ENCODE data around the gene DCLK1. TPM values are rescaled to one million over a fixed set of nuclear protein-coding genes. Genes with fewer than 3 reads are reported as not detected.

Gene DCLK1
- total RNA-seq, 1 donor from 2014 or later, result not detected

DNA sequence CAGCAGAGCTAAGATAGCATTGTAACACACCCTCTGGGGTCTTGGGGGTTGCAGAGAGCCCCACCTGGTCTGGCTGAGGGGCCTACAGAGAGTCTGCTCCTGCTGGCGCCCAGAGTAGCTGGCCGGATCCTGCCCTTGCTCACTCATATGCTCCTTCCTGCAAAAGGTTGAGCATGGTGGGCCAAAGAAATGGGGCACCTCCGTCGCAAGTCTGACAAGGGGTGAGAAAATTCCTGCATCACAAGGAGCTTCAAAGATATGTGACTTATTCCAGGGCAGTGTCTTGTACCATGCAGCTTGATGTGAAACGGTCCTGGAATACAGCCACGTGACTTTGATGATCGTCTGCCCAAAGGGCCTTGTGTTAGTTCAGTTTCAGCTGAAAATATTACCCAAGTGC, 218.3 kb downstream of the DCLK1 start:
- Mint-ChIP-seq H3K27me3 (no peaks in the 10 kb centered on the region), H3K4me1 (no peaks in the 10 kb centered on the region), H3K9me3 (peaks cover 5% of the 10 kb centered on the region), H3K27ac (no peak overlapping the region), H3K4me3 (no peak overlapping the region), H3K36me3 (ENCODE audit: low read depth) (no peaks in the 10 kb centered on the region)
- DNase-seq, result no peak
- no peak for TF ChIP-seq CTCF (IDR thresholded peaks at IDR 0.05)
- no peak for ATAC-seq (ENCODE audit: low read depth)
- intact Hi-C loops (cut with micrococcal nuclease), result no loop called here
- CTCF ChIA-PET, result no interaction called here
- POLR2A ChIA-PET, result no interaction called here

DNA sequence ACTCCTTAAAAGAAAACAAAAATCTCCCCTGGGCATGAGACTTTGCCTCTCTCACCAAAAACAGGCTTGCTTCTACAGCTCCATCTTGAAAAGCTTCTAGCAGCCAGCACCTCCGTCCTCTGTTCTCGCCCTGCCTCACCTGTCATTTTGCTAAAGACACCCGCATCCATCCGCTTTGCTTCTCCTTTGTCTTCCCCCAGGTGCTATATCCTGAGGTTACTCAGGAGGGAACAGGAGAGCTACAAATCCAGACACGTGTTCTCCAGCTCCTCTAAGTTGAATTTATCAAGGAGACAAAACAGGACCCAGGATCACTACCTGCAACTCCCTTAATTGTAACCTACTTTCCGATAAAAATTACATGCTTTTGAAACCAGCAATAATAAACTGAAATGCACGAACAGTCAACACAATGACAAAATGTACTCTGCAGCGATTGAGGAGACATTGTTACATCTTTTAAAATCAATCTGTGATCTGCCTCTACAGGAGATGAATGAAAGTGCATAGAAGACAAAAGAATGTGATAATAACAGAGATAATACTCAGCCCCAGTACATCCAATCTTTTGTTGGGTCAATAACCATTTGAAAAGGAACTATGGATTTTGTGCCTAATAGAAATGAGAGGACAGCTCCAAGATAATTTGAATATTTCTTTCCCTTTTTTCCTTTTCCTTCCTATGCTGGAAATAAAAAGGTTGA, 221.2 kb downstream of the DCLK1 start:
- Mint-ChIP-seq H3K27me3 (no peaks in the 10 kb centered on the region), H3K9me3 (peaks cover 5% of the 10 kb centered on the region), H3K36me3 (ENCODE audit: low read depth) (no peaks in the 10 kb centered on the region), H3K4me1 (no peaks in the 10 kb centered on the region), H3K27ac (no peak overlapping the region), H3K4me3 (no peak overlapping the region)
- no peak for ATAC-seq (ENCODE audit: low read depth)
- no peak for DNase-seq
- no peak for TF ChIP-seq CTCF (IDR thresholded peaks at IDR 0.05)
- ChIA-PET CTCF (no interaction called here), POLR2A (no interaction called here)
- intact Hi-C loops (cut with micrococcal nuclease), result no loop called here

DNA sequence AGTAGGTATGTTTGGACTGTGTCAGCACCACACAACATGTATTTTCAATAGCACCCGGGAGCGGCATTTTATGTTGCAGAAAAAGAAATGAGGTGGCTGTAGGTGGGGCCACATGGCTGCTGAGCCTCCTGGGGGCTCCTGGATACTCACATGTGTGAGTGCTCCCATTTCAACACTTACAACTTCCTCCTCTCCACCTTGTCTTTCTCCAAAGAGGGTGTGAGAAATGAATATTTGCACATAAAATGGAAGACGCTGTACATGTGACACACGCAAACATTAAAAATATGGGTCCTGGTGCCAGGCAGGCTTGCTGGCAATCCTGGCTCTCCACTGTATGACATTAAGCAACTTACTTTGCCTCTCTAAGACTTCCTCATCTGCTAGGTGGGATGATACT, 222.1 kb downstream of the DCLK1 start:
- POLR2A ChIA-PET, result interaction anchor here (0.5 kb wide), 1 partner anchor 297 kb away, joined by 3 read pairs; no protein-coding TSS in a partner anchor
- peaks cover 5% of the 10 kb centered on the region for H3K9me3 Mint-ChIP-seq
- H3K27ac Mint-ChIP-seq, result no peak overlapping the region
- ATAC-seq (ENCODE audit: low read depth), result no peak
- no peak for DNase-seq
- intact Hi-C loops (cut with micrococcal nuclease), result no loop called here
- no peaks in the 10 kb centered on the region for H3K4me1 Mint-ChIP-seq
- H3K4me3 Mint-ChIP-seq, result no peak overlapping the region
- no peaks in the 10 kb centered on the region for H3K27me3 Mint-ChIP-seq
- no peak for TF ChIP-seq CTCF (IDR thresholded peaks at IDR 0.05)
- no peaks in the 10 kb centered on the region for H3K36me3 Mint-ChIP-seq (ENCODE audit: low read depth)
- CTCF ChIA-PET, result no interaction called here

DNA sequence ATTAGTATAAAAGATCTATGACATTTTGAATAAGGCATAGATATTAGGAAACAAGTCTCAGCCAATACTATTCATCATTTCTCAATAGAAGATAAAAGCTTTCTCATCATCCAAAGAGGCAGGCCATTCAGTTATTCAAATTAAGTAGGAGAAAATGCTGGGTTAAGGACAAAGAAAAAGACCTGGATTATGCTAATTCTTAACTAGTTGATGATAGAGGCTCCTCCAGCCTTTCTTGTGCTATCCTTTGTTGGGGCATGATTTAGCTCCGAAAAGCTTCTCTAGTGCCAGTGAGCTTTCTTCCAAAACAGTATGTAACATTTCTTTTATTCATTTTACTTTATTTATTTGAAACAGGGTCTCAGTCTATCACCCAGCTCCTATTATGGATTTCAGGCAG, 223.0 kb downstream of the DCLK1 start:
- intact Hi-C loops (cut with micrococcal nuclease), result no loop called here
- Mint-ChIP-seq H3K27me3 (no peaks in the 10 kb centered on the region), H3K4me3 (no peak overlapping the region), H3K4me1 (no peaks in the 10 kb centered on the region), H3K9me3 (peaks cover 5% of the 10 kb centered on the region), H3K36me3 (ENCODE audit: low read depth) (no peaks in the 10 kb centered on the region), H3K27ac (no peak overlapping the region)
- no peak for DNase-seq
- ChIA-PET POLR2A (no interaction called here), CTCF (no interaction called here)
- no peak for ATAC-seq (ENCODE audit: low read depth)
- TF ChIP-seq CTCF (IDR thresholded peaks at IDR 0.05), result no peak

- Mint-ChIP-seq H3K36me3 (ENCODE audit: low read depth) (no peaks in the 10 kb centered on the region), H3K9me3 (no peaks in the 10 kb centered on the region), H3K4me3 (no peak overlapping the region), H3K4me1 (no peaks in the 10 kb centered on the region), H3K27me3 (no peaks in the 10 kb centered on the region), H3K27ac (no peak overlapping the region)
- CTCF ChIA-PET, result no interaction called here
- TF ChIP-seq CTCF (IDR thresholded peaks at IDR 0.05), result no peak
- intact Hi-C loops (cut with micrococcal nuclease), result no loop called here
- no peak for DNase-seq
- POLR2A ChIA-PET, result no interaction called here
- ATAC-seq (ENCODE audit: low read depth), result no peak
These were observed 224.5 kb downstream of the DCLK1 start for GRCh38 chr13:35906636-35907035.

All from activated B cell treated with CpG ODN at 0.5 μM for 24 hours (primary cell).